Measurements from ENCODE around the gene PRSS16.

DNA sequence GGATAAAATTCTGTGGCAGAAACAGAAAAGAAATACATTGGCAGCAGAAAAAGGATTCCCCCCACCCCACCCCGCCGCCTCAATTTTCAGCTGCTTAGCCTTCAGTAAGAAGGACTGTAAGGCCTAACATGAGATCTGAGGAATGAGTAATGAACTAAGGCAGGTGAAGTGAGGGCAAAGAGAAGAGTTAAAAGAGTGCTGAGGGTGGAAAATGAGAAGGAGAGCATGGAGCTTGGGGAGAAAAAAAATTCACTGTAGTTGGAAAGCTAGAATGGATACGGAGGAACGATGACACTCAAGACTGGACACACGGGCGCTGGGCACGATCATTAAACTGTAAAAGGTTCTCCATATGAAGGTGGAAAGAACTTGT is 50.0 kb downstream of the PRSS16 start:
- TF ChIP-seq CTCF (conservative IDR thresholded peaks at IDR 0.05; ENCODE audit: low read depth in 2 of 2), result no peak
- no peak for TF ChIP-seq POLR2AphosphoS5 (IDR thresholded peaks at IDR 0.05; ENCODE audit: low read depth)
- TF ChIP-seq JUNB (IDR thresholded peaks at IDR 0.05; ENCODE audit: unreplicated experiment), result no peak
- TF ChIP-seq CREB1 (CRISPR knock-in tag; IDR thresholded peaks at IDR 0.05; ENCODE audit: low read depth), result no peak
